ENCODE results near the gene ZNF570.
A peak's percentile ranks its signal among the peaks of the same experiment; 100 is the strongest.

The ZNF570 gene

DNA sequence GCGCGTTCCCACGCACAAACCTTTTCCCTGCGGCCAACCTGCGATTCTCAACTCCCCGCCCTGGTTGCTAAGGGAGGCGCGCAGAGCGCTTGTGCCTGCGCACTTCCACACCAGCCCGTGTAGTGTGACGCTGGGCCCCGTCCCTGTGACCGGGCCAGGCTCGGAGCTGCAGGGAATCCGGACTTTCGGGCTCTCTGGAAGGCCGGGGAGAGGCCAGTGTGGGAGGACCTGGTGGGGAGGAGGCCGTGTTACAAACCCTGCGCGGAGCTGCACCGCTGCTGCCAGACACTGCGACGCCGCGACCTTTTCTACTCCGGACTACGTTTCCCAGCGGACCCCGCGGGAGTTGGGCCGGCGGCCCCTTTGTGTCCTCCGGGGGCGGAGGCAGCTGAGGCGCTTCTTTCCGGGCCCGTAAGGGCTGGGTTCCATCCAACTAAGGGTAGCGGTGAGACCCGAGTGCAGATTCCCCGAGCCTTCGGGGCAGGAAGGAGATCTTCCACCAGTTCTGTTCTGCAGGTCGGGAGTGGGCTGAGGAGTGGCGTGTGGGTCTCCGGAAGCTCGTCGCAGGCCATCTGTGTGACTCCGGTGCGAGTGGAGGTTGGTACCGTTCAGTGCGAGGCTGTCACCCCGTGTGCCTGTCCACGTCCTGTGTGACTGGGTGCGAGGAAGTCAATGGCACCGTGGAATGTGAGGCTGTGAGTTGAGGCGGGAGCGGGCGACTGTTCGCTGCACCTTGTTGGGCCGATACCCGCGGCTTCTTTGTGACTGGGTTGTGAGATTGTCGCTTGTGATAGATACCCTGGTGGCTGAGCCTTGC lies at the start of gene ZNF570:
Gene ZNF570, plus strand, starts transcription at position 396 of the 817 bp plus-strand sequence. CDS start 999 bp downstream, outside the sequence.
- DNase-seq = peak; percentile 87

DNA sequence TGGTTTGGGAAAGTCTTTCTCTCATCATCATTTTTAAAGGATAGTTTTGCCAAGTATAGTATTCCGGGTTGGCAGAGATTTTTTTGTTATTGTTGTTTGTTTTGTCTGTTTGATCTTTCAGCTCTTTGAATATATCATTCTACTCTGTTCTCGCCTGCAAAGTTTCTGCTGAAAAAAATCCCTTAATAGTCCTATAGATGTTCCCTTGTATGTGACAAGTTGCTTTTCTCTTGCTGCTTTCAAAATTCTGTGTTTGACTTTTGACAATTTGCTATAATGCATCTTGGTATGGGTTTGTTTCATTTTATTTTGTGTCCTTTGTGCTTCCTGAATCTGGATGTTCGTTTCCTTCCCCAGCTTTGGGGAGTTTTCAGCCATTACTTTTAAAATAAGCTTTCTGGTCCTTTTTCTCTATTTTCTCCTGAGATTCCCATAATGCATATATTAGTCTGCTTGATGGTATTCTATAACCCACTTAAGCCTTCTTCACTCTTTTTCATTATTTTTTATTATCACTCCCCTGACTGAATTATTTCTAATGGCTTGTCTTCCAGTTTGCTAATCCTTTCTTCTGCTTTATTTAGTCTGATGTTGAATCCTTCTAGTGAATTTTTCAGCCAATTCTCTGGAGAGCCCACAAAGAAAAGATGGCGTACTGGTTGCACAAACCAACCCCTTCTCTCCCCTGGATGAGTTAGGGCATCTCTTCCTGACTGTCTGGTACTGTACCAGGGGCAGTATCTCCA lies 16.5 kb upstream of the ZNF570 start:
- DNase-seq = no peak

DNA sequence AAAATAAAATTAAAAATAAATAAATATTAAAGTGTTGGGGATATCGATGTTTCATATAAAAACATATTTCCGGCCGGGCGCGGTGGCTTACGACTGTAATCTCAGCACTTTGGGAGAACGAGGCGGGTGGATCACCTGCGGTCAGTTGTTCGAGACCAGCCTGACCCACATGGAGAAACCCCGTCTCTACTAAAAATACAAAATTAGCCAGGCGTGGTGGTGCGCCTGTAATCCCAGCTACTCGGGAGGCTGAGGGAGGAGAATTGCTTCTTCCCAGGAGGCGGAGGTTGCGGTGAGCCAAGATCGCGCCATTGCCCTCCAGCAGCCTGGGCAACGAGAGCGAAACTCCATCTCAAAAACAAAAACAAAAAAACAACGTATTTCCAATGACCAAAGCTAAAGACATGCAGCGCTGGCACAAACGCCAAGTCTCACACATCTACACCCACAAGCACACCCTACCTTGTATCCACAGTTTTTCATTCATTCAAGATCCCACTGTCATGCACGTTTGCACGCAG lies 2.8 kb upstream of the ZNF570 start:
- no peak for DNase-seq

DNA sequence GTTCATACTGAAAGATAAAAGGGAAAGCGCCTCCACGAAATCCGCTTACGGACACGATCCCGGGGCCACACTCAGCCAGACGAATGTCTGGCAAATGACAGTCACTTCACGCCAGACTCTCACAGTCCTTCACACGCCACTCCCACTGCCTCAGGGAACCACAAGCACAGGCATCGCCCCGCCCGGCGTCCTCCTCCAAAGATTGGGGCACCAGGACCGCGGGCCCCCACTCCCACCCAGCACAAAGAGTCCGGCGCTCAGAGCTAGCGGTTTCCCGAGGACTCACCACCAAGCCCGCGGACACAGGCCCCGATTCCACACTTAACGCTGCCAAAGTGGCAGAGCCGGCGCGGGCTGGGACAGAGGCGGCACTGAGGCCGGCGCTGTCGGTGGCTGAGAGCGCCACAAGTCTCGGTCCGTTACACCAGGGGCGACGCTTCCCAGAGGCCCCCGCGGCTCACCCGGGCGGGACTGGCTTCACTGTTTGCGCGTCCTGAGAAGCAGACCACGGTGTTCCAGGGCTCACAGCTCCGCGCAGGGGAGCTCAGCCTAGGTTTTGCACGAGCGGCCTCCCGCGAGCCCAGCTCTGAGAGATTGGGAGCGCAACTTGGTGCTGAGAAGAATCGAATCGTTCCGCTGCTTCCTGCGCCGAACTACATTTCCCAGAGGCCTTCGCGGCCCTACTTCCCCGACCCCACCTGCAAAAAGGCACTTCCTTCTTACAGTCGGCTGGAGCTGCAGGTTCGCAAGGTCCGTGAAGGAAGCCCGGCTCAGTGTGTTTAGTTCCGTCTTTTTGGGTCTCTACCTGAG lies 2.2 kb upstream of the ZNF570 start, which contains the start of gene ZNF569:
Gene ZNF569, minus strand, starts transcription at position 647 of the 810 bp plus-strand sequence. CDS start 22,523 bp downstream, outside the sequence.
- peak; percentile 91 for DNase-seq

DNA sequence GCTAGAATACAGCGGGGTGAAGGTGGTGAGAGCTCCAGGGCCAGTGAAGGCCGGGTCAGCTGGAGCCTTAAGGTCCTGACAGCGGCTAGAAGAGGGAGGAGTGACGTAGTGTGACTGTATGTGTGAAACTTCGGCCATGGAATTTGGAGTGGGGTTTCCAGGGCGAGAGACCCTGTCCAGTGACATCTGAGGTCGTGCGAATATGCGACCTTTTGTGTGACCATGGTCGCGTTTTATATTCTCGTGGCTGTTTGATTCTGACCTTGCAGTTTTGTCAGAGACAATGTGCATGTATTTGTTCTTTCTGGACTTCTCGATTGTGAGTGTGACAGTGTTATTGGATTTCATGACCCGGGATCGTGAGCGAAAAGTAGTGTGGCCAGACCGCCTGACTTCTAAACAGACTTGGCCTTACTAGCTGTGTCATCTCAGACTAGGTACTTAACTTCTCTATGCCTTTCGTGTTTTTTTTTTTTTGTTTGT lies 1.5 kb upstream of the ZNF570 start:
- DNase-seq = no peak

DNA sequence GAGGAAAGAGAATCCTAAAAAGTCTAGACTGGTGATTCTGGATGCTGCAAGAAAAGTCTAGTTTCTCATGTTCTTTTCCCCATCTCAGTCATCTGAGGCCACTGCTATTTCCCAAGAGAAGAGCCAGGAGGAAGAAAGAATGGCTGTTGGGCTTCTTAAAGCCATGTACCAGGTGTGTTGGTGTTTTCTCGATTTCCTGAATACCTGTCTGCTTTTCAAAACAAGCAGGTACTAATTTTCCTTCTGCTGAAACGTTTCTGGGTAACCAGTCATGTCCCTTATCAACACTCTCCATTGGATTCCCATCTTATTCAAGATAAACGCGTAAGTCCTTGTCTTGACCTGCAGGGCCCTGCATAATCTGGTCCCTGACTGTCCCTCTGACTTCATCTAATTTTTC lies 1.1 kb downstream of the ZNF570 start:
- no peak for DNase-seq

DNA sequence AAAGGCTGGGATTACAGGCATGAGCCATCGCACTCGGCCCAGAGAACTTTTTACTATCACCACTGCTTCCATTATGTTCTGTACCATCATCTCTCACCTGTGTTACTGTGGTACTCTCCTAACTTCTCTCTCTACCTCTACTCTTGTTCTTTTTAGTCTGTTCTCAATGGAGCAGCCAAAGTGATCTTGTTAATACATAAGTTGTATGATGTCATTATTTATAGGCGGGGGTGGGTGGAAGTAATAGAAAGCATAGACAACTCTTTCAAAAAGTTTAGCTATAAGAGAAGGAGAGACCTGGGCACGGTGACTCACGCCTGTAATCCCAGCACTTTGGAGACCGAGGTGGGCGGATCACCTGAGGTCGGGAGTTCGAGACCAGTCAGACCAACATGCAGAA lies 3.0 kb downstream of the ZNF570 start:
- no peak for DNase-seq

DNA sequence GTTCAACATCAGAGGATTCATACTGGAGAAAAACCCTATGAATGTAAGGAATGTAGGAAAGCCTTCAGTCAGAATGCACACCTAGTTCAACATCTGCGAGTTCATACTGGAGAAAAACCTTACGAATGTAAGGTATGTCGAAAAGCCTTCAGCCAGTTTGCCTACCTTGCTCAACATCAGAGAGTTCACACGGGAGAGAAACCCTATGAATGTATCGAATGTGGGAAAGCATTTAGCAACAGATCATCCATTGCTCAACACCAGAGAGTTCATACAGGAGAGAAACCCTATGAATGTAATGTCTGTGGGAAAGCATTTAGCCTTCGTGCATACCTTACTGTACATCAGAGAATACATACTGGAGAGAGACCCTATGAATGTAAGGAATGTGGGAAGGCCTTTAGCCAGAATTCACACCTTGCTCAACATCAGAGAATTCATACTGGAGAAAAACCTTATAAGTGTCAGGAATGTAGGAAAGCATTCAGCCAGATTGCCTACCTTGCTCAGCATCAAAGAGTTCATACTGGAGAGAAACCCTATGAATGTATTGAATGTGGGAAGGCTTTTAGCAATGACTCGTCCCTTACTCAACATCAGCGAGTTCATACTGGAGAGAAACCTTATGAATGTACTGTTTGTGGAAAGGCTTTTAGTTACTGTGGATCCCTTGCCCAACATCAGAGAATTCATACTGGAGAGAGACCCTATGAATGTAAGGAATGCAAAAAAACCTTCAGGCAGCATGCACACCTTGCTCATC lies 15.4 kb downstream of the ZNF570 start:
- no peak for DNase-seq

DNA sequence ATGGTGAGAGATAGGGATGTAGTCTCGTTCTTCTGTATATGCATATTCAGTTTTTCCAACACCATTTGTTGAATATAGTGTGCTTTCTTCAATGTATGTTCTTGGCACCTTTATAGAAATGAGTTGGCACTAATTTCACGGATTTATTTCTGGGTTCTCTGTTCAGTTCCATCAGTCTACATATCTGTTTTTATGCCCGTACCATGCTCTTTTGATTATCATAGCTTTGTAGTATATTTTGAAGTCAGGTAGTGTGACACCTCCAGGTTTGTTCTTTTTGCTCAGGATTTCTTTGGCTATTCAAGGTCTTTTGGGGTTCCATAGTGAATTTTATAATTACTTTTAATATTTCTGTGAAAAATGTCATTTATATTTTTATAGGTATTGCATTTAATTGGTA lies 23.1 kb downstream of the ZNF570 start:
- DNase-seq = no peak

DNA sequence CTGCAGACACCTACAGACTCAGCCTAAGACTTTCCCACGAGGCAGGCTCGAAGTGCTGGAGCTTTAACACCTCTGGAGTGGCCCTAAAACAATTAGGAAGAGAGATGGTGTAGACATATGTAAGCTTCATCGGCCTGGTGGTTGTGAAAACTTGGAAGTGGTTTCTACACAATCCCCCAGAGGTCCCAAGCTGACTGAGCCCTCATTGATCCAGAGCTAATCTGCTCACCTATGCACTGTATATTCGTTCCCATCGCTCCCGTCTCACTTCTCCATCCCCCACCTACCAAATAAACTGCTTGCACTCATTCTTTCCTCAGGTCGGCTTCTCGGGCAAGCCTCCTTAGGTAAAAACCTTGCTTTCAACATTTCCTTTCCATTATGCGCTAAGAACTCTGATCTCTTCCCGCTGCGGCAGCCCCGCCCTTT lies 36.8 kb downstream of the ZNF570 start:
- no peak for DNase-seq

DNA sequence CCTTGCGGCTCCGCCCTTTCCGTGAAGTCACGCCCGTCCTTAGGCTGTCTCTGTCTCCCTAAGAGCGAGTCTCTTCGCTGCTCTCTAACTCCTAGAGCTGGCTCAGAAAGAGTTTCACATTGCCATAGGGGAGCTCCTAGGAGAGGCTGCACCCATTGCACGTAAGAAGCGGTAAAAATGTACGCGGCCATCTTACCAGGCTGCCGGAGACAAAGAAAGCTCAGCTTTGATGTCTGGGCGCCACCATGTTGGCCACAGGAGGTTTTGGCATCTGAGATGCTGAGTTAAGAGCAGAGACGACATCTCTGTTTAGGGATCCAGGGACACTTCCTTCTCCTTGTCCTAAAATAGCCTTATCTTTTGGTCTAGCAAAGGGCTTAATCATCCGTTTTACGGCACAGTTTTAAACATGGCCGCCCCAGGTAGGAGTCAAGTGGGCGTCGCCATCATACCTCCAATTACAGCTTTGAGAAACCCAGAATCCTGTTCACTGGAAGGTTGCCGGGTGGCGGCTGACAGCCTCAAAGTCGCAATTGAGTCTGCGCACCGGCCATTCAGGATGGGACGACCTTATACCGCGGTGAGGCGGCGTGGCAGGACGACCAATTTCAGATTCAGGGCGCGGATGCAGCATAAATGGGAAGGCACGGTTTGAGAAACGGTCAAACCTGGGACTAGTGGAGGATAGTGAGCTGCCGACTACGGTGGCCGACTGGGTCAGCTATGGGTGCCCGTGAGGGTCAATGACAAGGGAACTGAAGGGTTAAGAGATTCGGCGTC lies 37.4 kb downstream of the ZNF570 start, which contains the start of gene ZNF793:
Gene ZNF793, plus strand, starts transcription at position 553 of the 780 bp plus-strand sequence. CDS start 16,501 bp downstream, outside the sequence.
- DNase-seq = peak; percentile 86

DNA sequence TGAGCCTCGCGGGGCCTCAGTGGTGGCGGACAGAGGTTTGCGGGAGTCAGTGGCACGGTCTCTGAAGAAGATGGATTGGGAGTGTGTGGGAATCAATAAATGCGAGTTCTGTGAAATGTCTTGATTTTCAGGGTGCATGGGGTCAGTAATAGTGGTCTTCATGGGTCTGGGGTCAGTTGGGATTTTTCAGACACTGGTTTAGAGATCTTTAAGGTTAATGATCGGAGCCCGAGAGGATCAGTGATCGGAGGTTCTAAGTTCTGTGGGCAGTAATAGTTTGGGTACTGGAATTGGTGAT lies 38.0 kb downstream of the ZNF570 start:
- no peak for DNase-seq

DNA sequence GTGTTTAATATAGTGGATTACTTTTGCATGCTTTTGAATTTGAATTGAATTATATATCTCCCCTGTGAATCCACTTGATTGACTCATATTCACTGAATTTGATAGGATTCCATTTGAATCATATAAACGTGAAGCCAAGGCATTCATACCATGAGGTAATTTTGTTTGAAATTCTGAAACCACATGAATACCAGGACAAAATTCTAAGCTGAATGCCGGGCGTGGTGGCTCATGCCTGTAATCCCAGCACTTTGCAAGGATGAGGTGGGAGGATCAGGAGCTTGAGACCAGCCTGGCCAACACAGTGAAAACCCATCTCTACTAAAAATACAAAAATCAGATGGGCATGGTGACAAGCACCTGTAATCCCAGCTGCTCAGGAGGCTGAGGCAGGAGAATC lies 42.0 kb downstream of the ZNF570 start:
- no peak for DNase-seq

DNA sequence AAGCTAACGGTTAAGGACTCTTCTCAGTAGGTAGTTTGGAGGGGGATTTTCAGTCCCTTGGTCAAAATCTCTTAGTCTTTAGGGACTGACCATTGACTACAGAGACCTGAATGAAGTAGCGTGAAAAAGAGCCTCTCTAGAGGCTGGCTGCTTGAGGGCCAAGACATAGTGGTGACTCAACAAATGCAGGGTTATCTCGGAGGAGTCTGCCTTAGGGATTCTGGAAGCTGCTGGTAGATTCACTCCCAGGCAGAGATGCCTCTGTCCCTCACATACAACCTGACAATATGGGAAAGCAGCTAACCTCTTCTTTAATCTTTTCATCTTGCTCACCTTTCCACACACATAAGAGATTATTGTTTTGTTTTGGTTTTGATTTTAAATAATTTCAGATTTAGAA lies 42.7 kb downstream of the ZNF570 start:
- no peak for DNase-seq

DNA sequence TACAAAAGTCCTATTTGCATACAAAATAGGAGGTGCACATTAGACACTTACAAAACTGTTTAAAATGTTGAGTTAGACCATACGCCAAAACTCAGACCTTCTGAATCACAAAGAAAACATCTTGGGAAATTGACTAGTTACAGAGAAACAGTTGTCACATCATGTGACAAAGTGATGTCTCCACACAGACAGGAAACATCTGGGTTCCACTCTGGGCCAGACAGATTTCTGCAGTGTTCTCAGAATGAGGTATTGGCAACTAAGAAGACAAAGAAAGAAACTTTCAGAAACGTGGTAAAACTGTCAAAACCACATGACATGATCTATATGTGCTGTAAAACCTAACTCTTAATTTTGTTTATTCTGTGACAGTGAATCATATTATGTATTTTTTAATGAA lies 44.2 kb downstream of the ZNF570 start:
- no peak for DNase-seq

DNA sequence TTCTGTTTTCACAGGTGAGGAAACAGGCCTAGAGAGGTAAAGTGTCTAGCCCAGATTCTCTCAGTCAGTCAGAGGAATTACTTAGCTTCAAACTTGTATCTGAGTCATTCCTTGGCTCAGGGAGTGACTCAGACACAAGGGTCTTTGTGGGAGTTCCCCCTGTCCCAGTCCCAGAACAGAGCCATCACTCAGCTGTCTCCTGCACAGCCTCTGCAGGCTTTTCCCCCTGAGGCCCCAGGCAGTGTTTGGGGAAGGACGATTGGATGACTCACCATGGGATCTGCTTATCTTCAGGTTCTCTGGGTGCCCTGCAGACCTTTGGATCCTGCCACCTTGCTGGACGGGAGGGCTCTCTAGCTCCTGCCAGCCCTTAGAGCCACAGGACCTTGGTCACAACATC lies 50.7 kb downstream of the ZNF570 start:
- DNase-seq = no peak

DNA sequence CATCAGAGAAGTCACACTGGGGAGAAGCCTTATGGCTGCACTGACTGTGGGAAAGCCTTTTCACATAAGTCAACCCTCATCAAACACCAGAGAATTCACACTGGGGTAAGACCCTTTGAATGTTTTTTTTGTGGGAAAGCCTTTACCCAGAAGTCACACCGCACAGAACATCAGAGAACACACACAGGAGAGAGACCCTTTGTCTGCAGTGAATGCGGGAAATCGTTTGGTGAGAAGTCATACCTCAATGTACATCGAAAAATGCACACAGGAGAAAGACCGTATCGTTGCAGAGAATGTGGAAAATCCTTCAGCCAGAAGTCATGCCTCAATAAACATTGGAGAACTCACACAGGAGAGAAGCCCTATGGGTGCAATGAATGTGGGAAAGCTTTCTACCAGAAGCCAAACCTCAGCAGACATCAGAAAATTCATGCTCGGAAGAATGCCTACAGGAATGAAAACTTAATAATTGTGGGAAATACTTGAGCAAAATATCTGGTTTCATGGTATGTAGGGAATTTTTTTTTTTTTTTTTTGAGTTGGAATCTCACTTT lies 68.3 kb downstream of the ZNF570 start:
- DNase-seq = no peak
